ENCODE data around the gene KLHDC8A. TPM values are rescaled to one million over a fixed set of nuclear protein-coding genes. Genes with fewer than 3 reads are reported as not detected.

KLHDC8A gene
- polyA plus RNA-seq, 4 donors = 0.22 to 1.7 (median 1.1) TPM

- H3K4me1 ChIP-seq (ENCODE audit: control insufficient read depth in 3 of 3, insufficient read depth in 2 of 3, low read depth in 1 of 3, low read length in 2 of 3) = no peaks in the 10 kb centered on the region
- H3K36me3 ChIP-seq (ENCODE audit: control insufficient read depth in 3 of 3, insufficient read depth in 2 of 3, low read depth in 1 of 3, low read length in 3 of 3) = no peaks in the 10 kb centered on the region
- no peak overlapping the region for H3K4me3 ChIP-seq (ENCODE audit: low read depth in 1 of 3, low read length in 3 of 3)
- 1 to 8% (median 3%) methylated on average over 4 of the region's 4 CpGs for WGBS, 3 donors
- H3K9me3 ChIP-seq (ENCODE audit: control insufficient read depth in 2 of 2, insufficient read depth in 1 of 2, low read depth in 1 of 2, low read length in 1 of 2) = no peaks in the 10 kb centered on the region
- FAIRE-seq (no peak), DNase-seq (peak; percentile 91)
- H3K27me3 ChIP-seq (ENCODE audit: control insufficient read depth in 3 of 3, insufficient read depth in 3 of 3, low read length in 3 of 3) = no peaks in the 10 kb centered on the region
- no peak overlapping the region for H3K27ac ChIP-seq (ENCODE audit: low read depth in 1 of 3, low read length in 2 of 3)
Measured at GRCh38 chr1:205335692-205336091, 21.0 kb downstream of the KLHDC8A start.

- Histone ChIP-seq H3K4me3 (ENCODE audit: low read depth in 1 of 3, low read length in 3 of 3) (no peak overlapping the region), H3K27ac (ENCODE audit: low read depth in 1 of 3, low read length in 2 of 3) (no peak overlapping the region), H3K4me1 (ENCODE audit: control insufficient read depth in 3 of 3, insufficient read depth in 2 of 3, low read depth in 1 of 3, low read length in 2 of 3) (no peaks in the 10 kb centered on the region), H3K27me3 (ENCODE audit: control insufficient read depth in 3 of 3, insufficient read depth in 3 of 3, low read length in 3 of 3) (peaks cover 0 to 4% (median 0%) of the 10 kb centered on the region in 3 donors), H3K9me3 (ENCODE audit: control insufficient read depth in 2 of 2, insufficient read depth in 1 of 2, low read depth in 1 of 2, low read length in 1 of 2) (no peaks in the 10 kb centered on the region), H3K36me3 (ENCODE audit: control insufficient read depth in 3 of 3, insufficient read depth in 2 of 3, low read depth in 1 of 3, low read length in 3 of 3) (no peaks in the 10 kb centered on the region)
- 87 to 89% (median 88%) methylated on average over 11 of the region's 11 CpGs for WGBS, 3 donors
- DNase-seq = no peak
- FAIRE-seq = no peak
Measured at GRCh38 chr1:205332015-205332791, 24.5 kb downstream of the KLHDC8A start.

- Histone ChIP-seq H3K4me3 (ENCODE audit: low read depth in 1 of 3, low read length in 3 of 3) (no peak overlapping the region), H3K27me3 (ENCODE audit: control insufficient read depth in 3 of 3, insufficient read depth in 3 of 3, low read length in 3 of 3) (peaks cover 0 to 4% (median 0%) of the 10 kb centered on the region in 3 donors), H3K9me3 (ENCODE audit: control insufficient read depth in 2 of 2, insufficient read depth in 1 of 2, low read depth in 1 of 2, low read length in 1 of 2) (no peaks in the 10 kb centered on the region), H3K27ac (ENCODE audit: low read depth in 1 of 3, low read length in 2 of 3) (no peak overlapping the region), H3K4me1 (ENCODE audit: control insufficient read depth in 3 of 3, insufficient read depth in 2 of 3, low read depth in 1 of 3, low read length in 2 of 3) (peaks cover 0 to 2% (median 0%) of the 10 kb centered on the region in 3 donors), H3K36me3 (ENCODE audit: control insufficient read depth in 3 of 3, insufficient read depth in 2 of 3, low read depth in 1 of 3, low read length in 3 of 3) (no peaks in the 10 kb centered on the region)
- DNase-seq (no peak), FAIRE-seq (no peak)
- WGBS, 3 donors = 15 to 40% (median 22%) methylated on average over 2 of the region's 2 CpGs
Measured at GRCh38 chr1:205330150-205330549, 26.6 kb downstream of the KLHDC8A start.

GRCh38 chr1:205329719-205330118, 27.0 kb downstream of the KLHDC8A start:
- no peaks in the 10 kb centered on the region for H3K36me3 ChIP-seq (ENCODE audit: control insufficient read depth in 3 of 3, insufficient read depth in 2 of 3, low read depth in 1 of 3, low read length in 3 of 3)
- peaks cover 0 to 6% (median 0%) of the 10 kb centered on the region in 3 donors for H3K4me1 ChIP-seq (ENCODE audit: control insufficient read depth in 3 of 3, insufficient read depth in 2 of 3, low read depth in 1 of 3, low read length in 2 of 3)
- no peaks in the 10 kb centered on the region for H3K9me3 ChIP-seq (ENCODE audit: control insufficient read depth in 2 of 2, insufficient read depth in 1 of 2, low read depth in 1 of 2, low read length in 1 of 2)
- DNase-seq (no peak), FAIRE-seq (no peak)
- WGBS, 3 donors = 61 to 80% (median 62%) methylated on average over 5 of the region's 5 CpGs
- H3K27me3 ChIP-seq (ENCODE audit: control insufficient read depth in 3 of 3, insufficient read depth in 3 of 3, low read length in 3 of 3) = peaks cover 0 to 4% (median 0%) of the 10 kb centered on the region in 3 donors
- H3K4me3 ChIP-seq (ENCODE audit: low read depth in 1 of 3, low read length in 3 of 3) = no peak overlapping the region
- H3K27ac ChIP-seq (ENCODE audit: low read depth in 1 of 3, low read length in 2 of 3) = no peak overlapping the region

GRCh38 chr1:205328476-205328875, 28.2 kb downstream of the KLHDC8A start:
- Histone ChIP-seq H3K9me3 (ENCODE audit: control insufficient read depth in 2 of 2, insufficient read depth in 1 of 2, low read depth in 1 of 2, low read length in 1 of 2) (no peaks in the 10 kb centered on the region), H3K4me1 (ENCODE audit: control insufficient read depth in 3 of 3, insufficient read depth in 2 of 3, low read depth in 1 of 3, low read length in 2 of 3) (peaks cover 0 to 12% (median 0%) of the 10 kb centered on the region in 3 donors), H3K36me3 (ENCODE audit: control insufficient read depth in 3 of 3, insufficient read depth in 2 of 3, low read depth in 1 of 3, low read length in 3 of 3) (no peaks in the 10 kb centered on the region), H3K27ac (ENCODE audit: low read depth in 1 of 3, low read length in 2 of 3) (no peak overlapping the region), H3K27me3 (ENCODE audit: control insufficient read depth in 3 of 3, insufficient read depth in 3 of 3, low read length in 3 of 3) (peaks cover 0 to 4% (median 0%) of the 10 kb centered on the region in 3 donors), H3K4me3 (ENCODE audit: low read depth in 1 of 3, low read length in 3 of 3) (no peak overlapping the region)
- DNase-seq = no peak
- WGBS, 3 donors = 72 to 85% (median 75%) methylated on average over 4 of the region's 4 CpGs
- FAIRE-seq = no peak

- FAIRE-seq (no peak), DNase-seq (no peak)
- Histone ChIP-seq H3K4me1 (ENCODE audit: control insufficient read depth in 3 of 3, insufficient read depth in 2 of 3, low read depth in 1 of 3, low read length in 2 of 3) (peaks cover 0 to 14% (median 0%) of the 10 kb centered on the region in 3 donors), H3K4me3 (ENCODE audit: low read depth in 1 of 3, low read length in 3 of 3) (no peak overlapping the region), H3K9me3 (ENCODE audit: control insufficient read depth in 2 of 2, insufficient read depth in 1 of 2, low read depth in 1 of 2, low read length in 1 of 2) (no peaks in the 10 kb centered on the region), H3K27me3 (ENCODE audit: control insufficient read depth in 3 of 3, insufficient read depth in 3 of 3, low read length in 3 of 3) (peaks cover 0 to 4% (median 0%) of the 10 kb centered on the region in 3 donors), H3K27ac (ENCODE audit: low read depth in 1 of 3, low read length in 2 of 3) (no peak overlapping the region), H3K36me3 (ENCODE audit: control insufficient read depth in 3 of 3, insufficient read depth in 2 of 3, low read depth in 1 of 3, low read length in 3 of 3) (no peaks in the 10 kb centered on the region)
- WGBS, 3 donors = 79 to 85% (median 82%) methylated on average over 11 of the region's 11 CpGs
Measured at GRCh38 chr1:205326812-205327466, 29.8 kb downstream of the KLHDC8A start.

GRCh38 chr1:205325334-205325884, 31.3 kb downstream of the KLHDC8A start:
- no peaks in the 10 kb centered on the region for H3K36me3 ChIP-seq (ENCODE audit: control insufficient read depth in 3 of 3, insufficient read depth in 2 of 3, low read depth in 1 of 3, low read length in 3 of 3)
- H3K9me3 ChIP-seq (ENCODE audit: control insufficient read depth in 2 of 2, insufficient read depth in 1 of 2, low read depth in 1 of 2, low read length in 1 of 2) = no peaks in the 10 kb centered on the region
- H3K27me3 ChIP-seq (ENCODE audit: control insufficient read depth in 3 of 3, insufficient read depth in 3 of 3, low read length in 3 of 3) = peaks cover 0 to 4% (median 0%) of the 10 kb centered on the region in 3 donors
- no peak overlapping the region for H3K4me3 ChIP-seq (ENCODE audit: low read depth in 1 of 3, low read length in 3 of 3)
- peak; percentile 74 to 85 for DNase-seq
- 32 to 36% (median 33%) methylated on average over 6 of the region's 6 CpGs for WGBS, 3 donors
- peak overlapping the region in 1 of 3 donors; percentile 70 for H3K27ac ChIP-seq (ENCODE audit: low read depth in 1 of 3, low read length in 2 of 3)
- no peak for FAIRE-seq
- H3K4me1 ChIP-seq (ENCODE audit: control insufficient read depth in 3 of 3, insufficient read depth in 2 of 3, low read depth in 1 of 3, low read length in 2 of 3) = peaks cover 0 to 16% (median 0%) of the 10 kb centered on the region in 3 donors

GRCh38 chr1:205324781-205325180, 31.9 kb downstream of the KLHDC8A start:
- peak overlapping the region in 1 of 3 donors; percentile 70 for H3K27ac ChIP-seq (ENCODE audit: low read depth in 1 of 3, low read length in 2 of 3)
- DNase-seq (peak; percentile 61 to 74), FAIRE-seq (no peak)
- no peak overlapping the region for H3K4me3 ChIP-seq (ENCODE audit: low read depth in 1 of 3, low read length in 3 of 3)
- H3K4me1 ChIP-seq (ENCODE audit: control insufficient read depth in 3 of 3, insufficient read depth in 2 of 3, low read depth in 1 of 3, low read length in 2 of 3) = peaks cover 0 to 19% (median 0%) of the 10 kb centered on the region in 3 donors
- no peaks in the 10 kb centered on the region for H3K36me3 ChIP-seq (ENCODE audit: control insufficient read depth in 3 of 3, insufficient read depth in 2 of 3, low read depth in 1 of 3, low read length in 3 of 3)
- no peaks in the 10 kb centered on the region for H3K27me3 ChIP-seq (ENCODE audit: control insufficient read depth in 3 of 3, insufficient read depth in 3 of 3, low read length in 3 of 3)
- no peaks in the 10 kb centered on the region for H3K9me3 ChIP-seq (ENCODE audit: control insufficient read depth in 2 of 2, insufficient read depth in 1 of 2, low read depth in 1 of 2, low read length in 1 of 2)
- 28 to 41% (median 36%) methylated on average over 6 of the region's 6 CpGs for WGBS, 3 donors
